KBM-7 (cell line): ENCODE results near the gene CST9.

ENCODE experiments used
- DNase-seq: peaks from one replicate; pipeline ENCODE4 v3.0.0-alpha.2; 2015
- in situ Hi-C: fragments of 300-500 bp; cut with MboI; formaldehyde crosslinking; loops from 2 replicates; pipeline ENCODE4 v1.14.3; 2020; ENCODE audit warnings: low sequenced_read_pairs, low pct_unique_long_range_greater_than_20kb, mixed read lengths

The CST9 gene

DNA sequence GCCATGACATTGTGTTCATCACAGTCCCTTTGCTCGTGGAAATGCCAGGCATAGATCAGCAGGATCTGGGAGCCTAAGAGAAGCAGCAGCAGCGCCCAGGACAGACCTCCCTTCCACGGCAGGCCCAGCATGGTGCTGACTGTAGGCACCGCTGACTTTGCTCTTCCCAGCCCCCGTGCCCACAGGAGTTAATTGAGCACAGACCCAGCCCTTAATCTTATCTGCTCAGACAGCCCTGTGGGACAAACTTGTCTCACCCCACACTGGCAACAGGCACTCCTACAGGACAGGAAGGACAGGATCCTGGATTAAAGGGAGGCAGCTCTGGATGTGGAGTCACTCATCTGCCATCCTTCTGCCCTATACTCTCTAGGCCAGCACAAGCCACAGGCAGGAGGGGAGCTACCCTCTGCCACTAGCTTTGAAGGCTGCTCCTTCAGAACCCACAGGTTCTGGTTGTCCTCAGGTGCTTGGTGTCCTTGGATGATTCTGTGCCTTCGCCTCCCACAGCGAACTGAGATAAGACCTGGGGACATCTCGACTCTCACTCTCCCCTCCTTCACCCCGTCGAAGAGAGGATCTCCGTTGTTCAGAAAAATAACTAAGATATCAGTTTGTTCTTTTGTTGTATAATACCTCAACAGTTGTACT, 37.3 kb downstream of the CST9 start, which contains the start of gene CST9L:
Gene CST9L (minus strand): TSS at position 165 of the 651 bp plus-strand sequence. CDS start 34 bp downstream, at position 131.
- no peak for DNase-seq
- in situ Hi-C loops: no loop called here

DNA sequence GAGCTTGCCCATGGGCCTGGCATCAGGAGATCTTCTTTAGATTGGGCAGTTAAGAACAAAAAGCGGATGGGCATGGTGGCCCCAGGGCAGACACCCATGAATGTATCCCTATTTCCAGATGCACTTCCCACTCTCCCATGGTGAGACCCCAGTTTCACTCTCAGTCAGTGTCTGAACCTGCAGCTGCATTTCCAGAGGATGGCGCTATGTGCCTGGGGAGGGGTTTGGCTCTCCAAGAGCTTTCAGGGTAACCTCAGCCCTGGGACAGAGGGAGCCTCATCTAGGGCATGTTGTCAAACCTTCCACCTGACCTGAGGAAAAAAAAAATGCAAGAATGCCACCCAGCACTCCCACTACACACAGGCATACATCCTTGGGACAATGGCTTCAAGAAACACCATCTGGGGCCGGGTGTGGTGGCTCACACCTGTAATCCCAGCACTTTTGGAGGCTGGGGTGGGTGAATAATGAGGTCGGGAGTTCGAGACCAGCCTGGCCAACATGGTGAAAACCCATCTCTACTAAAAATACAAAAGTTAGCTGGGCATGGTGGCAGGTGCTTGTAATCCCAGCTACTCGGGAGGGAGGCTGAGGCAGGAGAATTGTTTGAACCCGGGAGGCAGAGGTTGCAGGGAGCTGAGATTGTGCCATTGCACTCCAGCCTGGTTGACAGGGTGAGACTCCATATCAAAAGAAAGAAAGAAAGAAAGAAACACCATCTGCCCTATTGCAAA, 39.4 kb downstream of the CST9 start:
- in situ Hi-C loops: no loop called here

DNA sequence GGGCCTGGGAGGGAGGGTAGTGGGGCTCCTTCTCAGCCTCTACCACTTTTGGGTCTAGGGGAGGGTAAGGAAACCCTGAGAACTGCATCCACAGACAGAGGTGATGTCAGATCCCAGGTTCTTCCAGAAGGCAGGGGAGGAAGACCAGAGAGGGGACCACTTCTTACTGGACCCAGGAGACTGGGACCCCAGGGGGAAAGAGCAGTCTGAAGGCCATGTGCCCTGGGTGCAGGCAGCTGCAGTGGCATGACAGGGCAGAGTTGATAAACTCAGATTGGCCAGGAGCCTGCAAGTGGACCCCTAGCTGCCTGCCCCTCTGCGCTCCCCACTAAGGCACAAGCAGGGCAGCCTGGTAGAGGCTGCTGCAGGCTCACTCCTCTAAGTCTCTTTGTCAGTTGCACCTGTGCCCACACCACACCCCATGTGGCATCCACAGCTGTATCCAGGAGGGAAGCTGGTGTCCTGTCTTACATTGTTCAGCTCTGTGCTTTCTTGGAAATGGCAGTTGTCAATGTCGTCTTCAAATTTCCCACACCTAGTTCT, 40.1 kb downstream of the CST9 start:
- no peak for DNase-seq
- in situ Hi-C loops: no loop called here

More for the DNA sequence above, 39.4 kb downstream of the CST9 start:
- DNase-seq: no peak

DNA sequence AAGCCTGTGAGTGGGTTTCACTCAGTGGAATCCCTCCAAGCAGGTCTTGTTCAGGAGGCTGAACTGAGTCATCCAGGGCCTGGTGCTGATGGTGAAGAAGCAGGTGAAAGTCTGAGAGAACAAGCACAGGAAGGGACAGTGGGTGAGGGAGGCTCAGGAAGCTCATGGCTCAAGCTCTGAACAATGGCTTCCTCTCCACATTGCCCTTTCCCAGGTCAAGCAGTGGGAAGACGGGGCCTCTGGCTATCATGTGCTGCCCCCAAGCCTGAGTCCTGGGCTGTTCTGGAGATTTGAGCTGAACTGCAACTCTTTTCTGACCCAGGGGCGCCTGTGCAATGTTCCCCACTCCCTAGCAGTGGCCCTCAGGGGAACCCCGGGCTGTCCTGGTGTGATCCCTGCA, 40.8 kb downstream of the CST9 start:
- in situ Hi-C loops: no loop called here
- DNase-seq: no peak

DNA sequence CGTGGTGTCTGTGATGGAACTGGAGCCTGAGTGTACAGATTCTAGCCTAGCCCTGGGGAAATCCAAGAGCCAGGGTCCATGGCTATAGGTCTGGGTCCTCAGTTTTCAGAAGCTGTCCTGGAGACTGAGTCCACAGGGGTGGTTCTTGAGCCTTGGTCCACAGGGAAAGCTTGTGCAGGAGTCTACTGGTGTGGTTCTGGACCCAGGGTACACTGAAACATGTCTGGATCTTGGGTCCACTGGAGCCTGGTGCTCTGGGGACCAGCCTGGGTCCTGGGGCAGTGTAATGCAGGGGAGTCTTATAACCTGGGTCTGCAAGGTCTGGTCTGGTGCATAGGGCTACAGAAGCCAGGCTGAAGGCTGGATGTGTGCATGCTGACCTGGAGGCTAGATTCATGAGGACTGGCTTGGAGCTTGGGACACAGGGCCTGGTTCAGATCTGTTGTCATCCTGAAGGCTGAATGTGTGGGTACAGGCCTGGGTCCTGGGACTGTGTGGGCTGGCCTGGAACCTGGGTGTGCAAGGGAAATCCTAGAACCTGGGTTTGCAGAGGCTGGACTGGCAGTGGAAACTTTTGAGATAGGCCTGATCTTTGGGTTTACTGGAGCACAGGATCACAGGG, 42.9 kb downstream of the CST9 start:
- no peak for DNase-seq
- in situ Hi-C loops: no loop called here

DNA sequence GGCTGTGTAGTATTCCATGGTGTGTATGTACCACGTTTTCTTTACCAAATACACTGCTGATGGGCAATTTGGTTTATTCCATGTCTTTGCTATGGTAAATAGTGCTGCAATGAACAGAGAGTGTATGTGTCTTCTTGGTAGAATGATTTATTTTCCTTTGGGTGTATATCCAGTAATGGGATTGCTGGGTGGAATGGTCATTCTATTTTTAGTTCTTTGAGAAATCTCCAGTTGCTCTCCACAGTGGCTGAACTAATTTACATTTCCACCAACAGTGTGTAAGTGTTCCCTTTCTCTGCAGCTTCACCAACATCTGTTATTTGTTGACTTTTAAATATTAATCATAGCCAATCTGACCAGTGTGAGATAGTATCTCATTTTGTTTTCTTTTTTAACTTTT, 51.3 kb downstream of the CST9 start:
- in situ Hi-C loops: no loop called here
- no peak for DNase-seq
